Stimulated activated naive CD8-positive, alpha-beta T cell treated with anti-CD3 and anti-CD28 coated beads, Interleukin-15, Interleukin-2, amounts not matched to agents 100 ng/mL and 50 ng/mL, for 24 hours (primary cell): ENCODE measurements around the gene CEP164.

Experiments used
- H3K27ac Mint-ChIP-seq: one replicate; pipeline ENCODE4 v1.8.0; 2021; ENCODE audit warnings: mild to moderate bottlenecking, mixed read lengths
- H3K27me3 Mint-ChIP-seq: one replicate; pipeline ENCODE4 v1.8.0; 2021; ENCODE audit warnings: mixed read lengths
- H3K36me3 Mint-ChIP-seq: one replicate; pipeline ENCODE4 v1.8.0; 2021; ENCODE audit warnings: low read depth, mixed read lengths
- H3K4me1 Mint-ChIP-seq: one replicate; pipeline ENCODE4 v1.8.0; 2021; ENCODE audit warnings: low read depth, mixed read lengths
- H3K4me3 Mint-ChIP-seq: one replicate; pipeline ENCODE4 v1.8.0; 2021; ENCODE audit warnings: mild to moderate bottlenecking, mixed read lengths
- H3K9me3 Mint-ChIP-seq: one replicate; pipeline ENCODE4 v1.8.0; 2021; ENCODE audit warnings: mixed read lengths

The CEP164 gene

GRCh38 chr11:117327567-117328374, at the start of gene CEP164:
CEP164 (plus strand) TSS chr11:117327854; CDS start chr11:117338587, 10,733 bp downstream.
- H3K27ac Mint-ChIP-seq, result peak within 1 kb of the TSS; percentile 54
- no peaks in the 10 kb centered on the region for H3K27me3 Mint-ChIP-seq
- H3K4me1 Mint-ChIP-seq, result peaks cover 5% of the 10 kb centered on the region
- H3K4me3 Mint-ChIP-seq, result no peak within 1 kb of the TSS
- no peaks in the 10 kb centered on the region for H3K36me3 Mint-ChIP-seq
- H3K9me3 Mint-ChIP-seq, result no peaks in the 10 kb centered on the region

- H3K27me3 Mint-ChIP-seq, result no peaks in the 10 kb centered on the region
- H3K4me1 Mint-ChIP-seq, result peaks cover 17% of the 10 kb centered on the region
- H3K9me3 Mint-ChIP-seq, result no peaks in the 10 kb centered on the region
- no peak overlapping the region for H3K27ac Mint-ChIP-seq
- no peak overlapping the region for H3K4me3 Mint-ChIP-seq
- peaks cover 48% of the 10 kb centered on the region for H3K36me3 Mint-ChIP-seq
Measured at GRCh38 chr11:117278347-117278746, 49.3 kb upstream of the CEP164 start.

- Mint-ChIP-seq H3K4me1 (peaks cover 17% of the 10 kb centered on the region), H3K27ac (peak overlapping the region; percentile 19), H3K4me3 (no peak overlapping the region), H3K27me3 (no peaks in the 10 kb centered on the region), H3K36me3 (peaks cover 41% of the 10 kb centered on the region), H3K9me3 (no peaks in the 10 kb centered on the region)
Measured at GRCh38 chr11:117279711-117280376, 47.8 kb upstream of the CEP164 start.

GRCh38 chr11:117281159-117281558, 46.5 kb upstream of the CEP164 start:
- Mint-ChIP-seq H3K9me3 (no peaks in the 10 kb centered on the region), H3K27me3 (no peaks in the 10 kb centered on the region), H3K27ac (no peak overlapping the region), H3K4me3 (no peak overlapping the region), H3K36me3 (peaks cover 36% of the 10 kb centered on the region), H3K4me1 (peaks cover 9% of the 10 kb centered on the region)

GRCh38 chr11:117281869-117282268, 45.8 kb upstream of the CEP164 start:
- no peak overlapping the region for H3K27ac Mint-ChIP-seq
- no peaks in the 10 kb centered on the region for H3K9me3 Mint-ChIP-seq
- peaks cover 9% of the 10 kb centered on the region for H3K4me1 Mint-ChIP-seq
- H3K27me3 Mint-ChIP-seq, result no peaks in the 10 kb centered on the region
- H3K36me3 Mint-ChIP-seq, result peaks cover 42% of the 10 kb centered on the region
- no peak overlapping the region for H3K4me3 Mint-ChIP-seq

- Mint-ChIP-seq H3K4me3 (no peak overlapping the region), H3K9me3 (no peaks in the 10 kb centered on the region), H3K4me1 (peaks cover 9% of the 10 kb centered on the region), H3K27me3 (no peaks in the 10 kb centered on the region), H3K27ac (no peak overlapping the region), H3K36me3 (peaks cover 42% of the 10 kb centered on the region)
Measured at GRCh38 chr11:117282956-117283355, 44.7 kb upstream of the CEP164 start.

GRCh38 chr11:117284053-117284452, 43.6 kb upstream of the CEP164 start:
- Mint-ChIP-seq H3K27ac (no peak overlapping the region), H3K4me3 (no peak overlapping the region), H3K9me3 (no peaks in the 10 kb centered on the region), H3K27me3 (no peaks in the 10 kb centered on the region), H3K36me3 (peaks cover 50% of the 10 kb centered on the region), H3K4me1 (peaks cover 9% of the 10 kb centered on the region)

- H3K27ac Mint-ChIP-seq, result no peak overlapping the region
- H3K4me3 Mint-ChIP-seq, result no peak overlapping the region
- H3K36me3 Mint-ChIP-seq, result peaks cover 44% of the 10 kb centered on the region
Measured at GRCh38 chr11:117286588-117286987, 41.1 kb upstream of the CEP164 start.

GRCh38 chr11:117287668-117288067, 40.0 kb upstream of the CEP164 start:
- H3K27ac Mint-ChIP-seq, result no peak overlapping the region
- no peaks in the 10 kb centered on the region for H3K9me3 Mint-ChIP-seq
- H3K27me3 Mint-ChIP-seq, result no peaks in the 10 kb centered on the region
- no peaks in the 10 kb centered on the region for H3K4me1 Mint-ChIP-seq
- H3K36me3 Mint-ChIP-seq, result peaks cover 33% of the 10 kb centered on the region
- no peak overlapping the region for H3K4me3 Mint-ChIP-seq

More at GRCh38 chr11:117286588-117286987, 41.1 kb upstream of the CEP164 start:
- Mint-ChIP-seq H3K9me3 (no peaks in the 10 kb centered on the region), H3K4me1 (no peaks in the 10 kb centered on the region), H3K27me3 (no peaks in the 10 kb centered on the region)

GRCh38 chr11:117289795-117290194, 37.9 kb upstream of the CEP164 start:
- H3K4me3 Mint-ChIP-seq, result no peak overlapping the region
- H3K4me1 Mint-ChIP-seq, result no peaks in the 10 kb centered on the region
- H3K27me3 Mint-ChIP-seq, result no peaks in the 10 kb centered on the region
- no peak overlapping the region for H3K27ac Mint-ChIP-seq
- H3K9me3 Mint-ChIP-seq, result no peaks in the 10 kb centered on the region
- H3K36me3 Mint-ChIP-seq, result peaks cover 32% of the 10 kb centered on the region

GRCh38 chr11:117290809-117291396, 36.8 kb upstream of the CEP164 start, which contains the start of gene BACE1-AS:
BACE1-AS (plus strand) TSS chr11:117291346.
- Mint-ChIP-seq H3K4me1 (no peaks in the 10 kb centered on the region), H3K36me3 (peaks cover 27% of the 10 kb centered on the region), H3K9me3 (no peaks in the 10 kb centered on the region), H3K27me3 (no peaks in the 10 kb centered on the region), H3K27ac (no peak within 1 kb of the TSS), H3K4me3 (no peak within 1 kb of the TSS)

GRCh38 chr11:117292616-117293015, 35.0 kb upstream of the CEP164 start:
- no peak overlapping the region for H3K4me3 Mint-ChIP-seq
- H3K27ac Mint-ChIP-seq, result no peak overlapping the region
- H3K36me3 Mint-ChIP-seq, result peaks cover 19% of the 10 kb centered on the region
- no peaks in the 10 kb centered on the region for H3K9me3 Mint-ChIP-seq
- H3K27me3 Mint-ChIP-seq, result no peaks in the 10 kb centered on the region
- no peaks in the 10 kb centered on the region for H3K4me1 Mint-ChIP-seq

- Mint-ChIP-seq H3K4me3 (no peak overlapping the region), H3K27ac (no peak overlapping the region), H3K4me1 (no peaks in the 10 kb centered on the region), H3K27me3 (no peaks in the 10 kb centered on the region), H3K9me3 (no peaks in the 10 kb centered on the region), H3K36me3 (peaks cover 5% of the 10 kb centered on the region)
Measured at GRCh38 chr11:117295438-117296137, 32.1 kb upstream of the CEP164 start.

- no peak overlapping the region for H3K27ac Mint-ChIP-seq
Measured at GRCh38 chr11:117296881-117297280, 30.8 kb upstream of the CEP164 start.

GRCh38 chr11:117298195-117298594, 29.5 kb upstream of the CEP164 start:
- Mint-ChIP-seq H3K27me3 (no peaks in the 10 kb centered on the region), H3K4me3 (no peak overlapping the region), H3K4me1 (no peaks in the 10 kb centered on the region), H3K36me3 (peaks cover 5% of the 10 kb centered on the region), H3K9me3 (no peaks in the 10 kb centered on the region), H3K27ac (no peak overlapping the region)

More at GRCh38 chr11:117296881-117297280, 30.8 kb upstream of the CEP164 start:
- Mint-ChIP-seq H3K4me3 (no peak overlapping the region), H3K4me1 (no peaks in the 10 kb centered on the region), H3K9me3 (no peaks in the 10 kb centered on the region), H3K27me3 (no peaks in the 10 kb centered on the region), H3K36me3 (peaks cover 5% of the 10 kb centered on the region)
